Measurements from ENCODE around the gene TESK1. TPM values are rescaled to one million over a fixed set of nuclear protein-coding genes. Genes with fewer than 3 reads are reported as not detected.

TESK1 gene
- polyA plus RNA-seq, 3 donors: 2.9 to 38.3 (median 2.9) TPM

DNA sequence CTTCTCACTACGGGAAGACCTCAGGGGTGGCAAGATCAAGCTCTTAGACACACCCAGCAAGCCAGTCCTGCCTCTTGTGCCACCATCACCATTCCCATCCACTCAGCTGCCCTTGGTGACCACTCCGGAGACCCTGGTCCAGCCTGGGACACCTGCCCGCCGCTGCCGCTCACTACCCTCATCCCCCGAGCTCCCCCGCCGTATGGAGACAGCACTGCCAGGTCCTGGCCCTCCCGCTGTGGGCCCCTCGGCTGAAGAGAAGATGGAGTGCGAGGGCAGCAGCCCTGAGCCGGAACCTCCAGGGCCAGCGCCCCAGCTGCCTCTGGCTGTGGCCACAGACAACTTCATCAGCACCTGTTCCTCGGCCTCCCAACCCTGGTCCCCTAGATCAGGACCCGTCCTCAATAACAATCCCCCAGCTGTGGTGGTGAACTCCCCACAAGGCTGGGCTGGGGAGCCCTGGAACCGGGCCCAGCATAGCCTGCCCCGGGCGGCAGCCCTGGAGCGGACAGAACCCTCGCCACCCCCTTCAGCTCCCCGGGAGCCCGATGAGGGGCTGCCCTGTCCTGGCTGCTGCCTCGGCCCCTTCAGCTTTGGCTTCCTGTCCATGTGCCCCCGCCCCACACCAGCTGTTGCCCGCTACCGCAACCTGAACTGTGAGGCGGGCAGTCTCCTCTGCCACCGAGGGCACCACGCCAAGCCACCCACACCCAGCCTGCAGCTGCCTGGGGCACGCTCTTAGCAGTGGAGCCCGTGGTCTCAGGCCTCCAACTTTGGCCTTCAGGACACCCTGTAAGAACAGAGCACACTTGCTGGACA lies 4.1 kb downstream of the TESK1 start:
- no peak overlapping the region for H3K27ac ChIP-seq (ENCODE audit: low read depth in 1 of 2, low read length in 2 of 2)
- WGBS (ENCODE audit: insufficient coverage): 95% methylated on average over 31 of the region's 31 CpGs
- H3K4me3 ChIP-seq (replicated peaks in 1 of 3; ENCODE audit: low read depth in 2 of 3, low read length in 3 of 3): no peak overlapping the region
- H3K27me3 ChIP-seq (ENCODE audit: control insufficient read depth in 2 of 2, insufficient read depth in 2 of 2, low read length in 2 of 2): no peaks in the 10 kb centered on the region
- no peaks in the 10 kb centered on the region for H3K9me3 ChIP-seq (replicated peaks in 1 of 2; ENCODE audit: control insufficient read depth in 1 of 2, insufficient read depth in 1 of 2, low read length in 2 of 2)
- H3K4me1 Mint-ChIP-seq: peaks cover 26% of the 10 kb centered on the region
- H3K36me3 ChIP-seq (replicated peaks in 1 of 2; ENCODE audit: control insufficient read depth in 1 of 2, insufficient read depth in 2 of 2, low read length in 2 of 2): peaks cover 28% of the 10 kb centered on the region in 2 donors
- H3K9me3 Mint-ChIP-seq: no peaks in the 10 kb centered on the region
- H3K27ac Mint-ChIP-seq: peak overlapping the region in 2 of 7 donors; percentile 44 to 59
- intact Hi-C loops (cut with micrococcal nuclease): loop anchor here (5.0 to 10.0 kb wide), 5 partner anchors 48 to 206 kb away; partner anchors contain the start of genes CCDC107 (in 1 of the 2), CREB3 (in 1 of the 2), GBA2 (in 1 of the 2) and HINT2 (in 1 of the 2)
- H2AFZ ChIP-seq (ENCODE audit: insufficient read depth, low read depth, low read length, poor library complexity, severe bottlenecking): no peak overlapping the region
- peaks cover 25 to 29% of the 10 kb centered on the region in 2 donors for H3K36me3 Mint-ChIP-seq
- H3K4me3 Mint-ChIP-seq: no peak overlapping the region
- TF ChIP-seq, protein P1, sequence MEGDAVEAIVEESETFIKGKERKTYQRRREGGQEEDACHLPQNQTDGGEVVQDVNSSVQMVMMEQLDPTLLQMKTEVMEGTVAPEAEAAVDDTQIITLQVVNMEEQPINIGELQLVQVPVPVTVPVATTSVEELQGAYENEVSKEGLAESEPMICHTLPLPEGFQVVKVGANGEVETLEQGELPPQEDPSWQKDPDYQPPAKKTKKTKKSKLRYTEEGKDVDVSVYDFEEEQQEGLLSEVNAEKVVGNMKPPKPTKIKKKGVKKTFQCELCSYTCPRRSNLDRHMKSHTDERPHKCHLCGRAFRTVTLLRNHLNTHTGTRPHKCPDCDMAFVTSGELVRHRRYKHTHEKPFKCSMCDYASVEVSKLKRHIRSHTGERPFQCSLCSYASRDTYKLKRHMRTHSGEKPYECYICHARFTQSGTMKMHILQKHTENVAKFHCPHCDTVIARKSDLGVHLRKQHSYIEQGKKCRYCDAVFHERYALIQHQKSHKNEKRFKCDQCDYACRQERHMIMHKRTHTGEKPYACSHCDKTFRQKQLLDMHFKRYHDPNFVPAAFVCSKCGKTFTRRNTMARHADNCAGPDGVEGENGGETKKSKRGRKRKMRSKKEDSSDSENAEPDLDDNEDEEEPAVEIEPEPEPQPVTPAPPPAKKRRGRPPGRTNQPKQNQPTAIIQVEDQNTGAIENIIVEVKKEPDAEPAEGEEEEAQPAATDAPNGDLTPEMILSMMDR (IDR thresholded peaks at IDR 0.05): no peak
- no peak overlapping the region for H3K9ac ChIP-seq (ENCODE audit: insufficient read depth, low read length, poor library complexity, severe bottlenecking)
- peaks cover 12% of the 10 kb centered on the region for H3K79me2 ChIP-seq (ENCODE audit: insufficient read depth, low read length)
- H4K20me1 ChIP-seq (ENCODE audit: insufficient read depth, low read length): peaks cover 13% of the 10 kb centered on the region
- DNase-seq: no peak
- H3K4me1 ChIP-seq (ENCODE audit: control insufficient read depth in 1 of 2, insufficient read depth in 2 of 2, low read length in 2 of 2): peaks cover 18 to 23% of the 10 kb centered on the region in 2 donors
- H3K4me2 ChIP-seq (replicated peaks; ENCODE audit: extremely low read depth, low read length, poor library complexity, severe bottlenecking): no peak overlapping the region
- H3K27me3 Mint-ChIP-seq (ENCODE audit: low read depth in 3 of 3): peaks cover 1 to 3% (median 2%) of the 10 kb centered on the region in 3 donors

DNA sequence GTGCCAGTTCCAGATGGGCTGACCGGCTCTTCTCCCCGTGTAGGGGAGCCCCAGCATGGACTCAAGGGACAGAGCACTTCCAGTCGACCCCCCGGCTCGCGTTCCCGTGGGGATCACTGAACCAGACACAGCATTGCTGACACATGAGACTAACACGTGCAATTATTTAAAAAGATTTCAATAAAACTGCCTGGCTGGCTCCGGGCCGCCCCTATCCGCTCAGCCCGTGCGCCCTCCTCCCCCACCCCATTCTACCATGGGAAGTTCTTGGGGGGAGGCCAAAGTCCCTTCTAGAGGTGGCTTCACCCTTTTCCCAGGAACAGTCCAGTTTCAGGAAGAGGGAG lies 4.7 kb downstream of the TESK1 start:
- Histone ChIP-seq H3K36me3 (replicated peaks in 1 of 2; ENCODE audit: control insufficient read depth in 1 of 2, insufficient read depth in 2 of 2, low read length in 2 of 2) (peaks cover 28% of the 10 kb centered on the region in 2 donors), H2AFZ (ENCODE audit: insufficient read depth, low read depth, low read length, poor library complexity, severe bottlenecking) (no peak overlapping the region), H3K4me3 (replicated peaks in 1 of 3; ENCODE audit: low read depth in 2 of 3, low read length in 3 of 3) (no peak overlapping the region), H3K27me3 (ENCODE audit: control insufficient read depth in 2 of 2, insufficient read depth in 2 of 2, low read length in 2 of 2) (no peaks in the 10 kb centered on the region), H3K4me2 (replicated peaks; ENCODE audit: extremely low read depth, low read length, poor library complexity, severe bottlenecking) (no peak overlapping the region), H3K79me2 (ENCODE audit: insufficient read depth, low read length) (peaks cover 12% of the 10 kb centered on the region), H3K4me1 (ENCODE audit: control insufficient read depth in 1 of 2, insufficient read depth in 2 of 2, low read length in 2 of 2) (peaks cover 13 to 17% of the 10 kb centered on the region in 2 donors), H3K9me3 (replicated peaks in 1 of 2; ENCODE audit: control insufficient read depth in 1 of 2, insufficient read depth in 1 of 2, low read length in 2 of 2) (no peaks in the 10 kb centered on the region), H3K27ac (ENCODE audit: low read depth in 1 of 2, low read length in 2 of 2) (no peak overlapping the region), H4K20me1 (ENCODE audit: insufficient read depth, low read length) (peaks cover 13% of the 10 kb centered on the region), H3K9ac (ENCODE audit: insufficient read depth, low read length, poor library complexity, severe bottlenecking) (no peak overlapping the region)
- Mint-ChIP-seq H3K36me3 (peaks cover 25 to 29% of the 10 kb centered on the region in 2 donors), H3K4me1 (peaks cover 22% of the 10 kb centered on the region), H3K27ac (peak overlapping the region in 2 of 7 donors; percentile 21 to 69), H3K9me3 (no peaks in the 10 kb centered on the region), H3K27me3 (ENCODE audit: low read depth in 3 of 3) (peaks cover 2 to 5% (median 3%) of the 10 kb centered on the region in 3 donors), H3K4me3 (no peak overlapping the region)
- 91% methylated on average over 5 of the region's 13 CpGs for WGBS (ENCODE audit: insufficient coverage)
- no peak for DNase-seq
- TF ChIP-seq, protein P1 (IDR thresholded peaks at IDR 0.05): no peak
- intact Hi-C loops (cut with micrococcal nuclease): loop anchor here (5.0 to 10.0 kb wide), 5 partner anchors 48 to 205 kb away; partner anchors contain the start of genes CCDC107 (in 1 of the 2), CREB3 (in 1 of the 2), GBA2 (in 1 of the 2) and HINT2 (in 1 of the 2)
